ENCODE data around the gene PDE4B.

Gene PDE4B

DNA sequence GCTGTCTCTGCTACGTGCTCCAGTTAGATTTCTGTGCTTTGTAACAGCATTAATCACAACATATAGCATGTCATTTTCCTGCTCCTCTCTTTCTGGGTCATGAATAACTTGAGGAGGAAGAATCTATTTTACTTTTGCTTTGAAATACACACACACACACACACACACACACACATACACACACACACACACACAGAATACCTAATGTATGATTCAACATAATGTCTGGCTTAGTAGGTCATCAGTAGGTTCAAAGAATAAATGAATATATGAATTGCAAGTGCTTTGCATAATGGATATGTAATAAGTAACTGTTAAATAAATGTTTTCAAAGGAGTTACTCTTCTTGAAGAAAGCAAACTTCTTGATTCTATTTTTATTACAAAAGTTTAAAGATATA is 249.0 kb downstream of the PDE4B start:
- H3K36me3 ChIP-seq (replicated peaks), result no peaks in the 10 kb centered on the region
- no peak for TF ChIP-seq CTCF (IDR thresholded peaks at IDR 0.05; ENCODE audit: low read depth, low read length, missing control alignments)
- DNase-seq, result no peak
- H3K4me3 ChIP-seq (ENCODE audit: low read depth, low read length), result no peak overlapping the region
- no peaks in the 10 kb centered on the region for H3K27me3 ChIP-seq (replicated peaks)
- no peak overlapping the region for H3K27ac ChIP-seq
- in situ Hi-C loops (cut with HindIII; ENCODE audit: low pct_ligation_motif_present, low sequenced_read_pairs), result no loop called here

- no peaks in the 10 kb centered on the region for H3K36me3 ChIP-seq (replicated peaks)
- H3K27ac ChIP-seq, result no peak overlapping the region
- in situ Hi-C loops (cut with HindIII; ENCODE audit: low pct_ligation_motif_present, low sequenced_read_pairs), result no loop called here
- no peak for TF ChIP-seq CTCF (IDR thresholded peaks at IDR 0.05; ENCODE audit: low read depth, low read length, missing control alignments)
- no peak for DNase-seq
- no peak overlapping the region for H3K4me3 ChIP-seq (ENCODE audit: low read depth, low read length)
- no peaks in the 10 kb centered on the region for H3K27me3 ChIP-seq (replicated peaks)
These were observed 250.5 kb downstream of the PDE4B start for GRCh38 chr1:66043186-66043585.

DNA sequence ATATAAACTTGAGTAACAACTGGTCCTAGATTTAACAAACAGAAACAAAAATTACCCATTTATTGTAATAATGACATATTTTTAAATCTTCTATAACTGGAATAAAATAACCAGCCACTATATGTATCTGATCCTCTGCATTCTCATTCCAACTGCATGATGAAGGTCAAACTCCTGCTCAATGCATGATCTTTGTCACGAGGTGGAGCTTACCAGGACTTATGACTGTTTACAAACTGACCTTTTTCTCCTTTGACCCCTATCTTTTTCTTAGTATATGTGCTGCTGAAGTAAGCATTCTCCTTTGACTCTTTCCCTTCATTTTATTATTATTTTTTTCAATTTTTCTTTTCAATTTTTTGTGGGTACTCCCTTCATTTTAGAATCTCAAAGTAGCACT is 252.2 kb downstream of the PDE4B start:
- TF ChIP-seq CTCF (IDR thresholded peaks at IDR 0.05; ENCODE audit: low read depth, low read length, missing control alignments), result no peak
- DNase-seq, result no peak
- in situ Hi-C loops (cut with HindIII; ENCODE audit: low pct_ligation_motif_present, low sequenced_read_pairs), result no loop called here
- Histone ChIP-seq H3K4me3 (ENCODE audit: low read depth, low read length) (no peak overlapping the region), H3K27me3 (replicated peaks) (no peaks in the 10 kb centered on the region), H3K36me3 (replicated peaks) (no peaks in the 10 kb centered on the region), H3K27ac (no peak overlapping the region)

- H3K36me3 ChIP-seq (replicated peaks), result no peaks in the 10 kb centered on the region
- DNase-seq, result no peak
- H3K27me3 ChIP-seq (replicated peaks), result no peaks in the 10 kb centered on the region
- H3K27ac ChIP-seq, result no peak overlapping the region
- no peak for TF ChIP-seq CTCF (IDR thresholded peaks at IDR 0.05; ENCODE audit: low read depth, low read length, missing control alignments)
- H3K4me3 ChIP-seq (ENCODE audit: low read depth, low read length), result no peak overlapping the region
- in situ Hi-C loops (cut with HindIII; ENCODE audit: low pct_ligation_motif_present, low sequenced_read_pairs), result no loop called here
These were observed 253.7 kb downstream of the PDE4B start for GRCh38 chr1:66046415-66046814.

- in situ Hi-C loops (cut with HindIII; ENCODE audit: low pct_ligation_motif_present, low sequenced_read_pairs), result no loop called here
- Histone ChIP-seq H3K4me3 (ENCODE audit: low read depth, low read length) (no peak overlapping the region), H3K27me3 (replicated peaks) (no peaks in the 10 kb centered on the region), H3K36me3 (replicated peaks) (no peaks in the 10 kb centered on the region), H3K27ac (no peak overlapping the region)
- DNase-seq, result no peak
- TF ChIP-seq CTCF (IDR thresholded peaks at IDR 0.05; ENCODE audit: low read depth, low read length, missing control alignments), result no peak
These were observed 255.3 kb downstream of the PDE4B start for GRCh38 chr1:66048011-66048410.

DNA sequence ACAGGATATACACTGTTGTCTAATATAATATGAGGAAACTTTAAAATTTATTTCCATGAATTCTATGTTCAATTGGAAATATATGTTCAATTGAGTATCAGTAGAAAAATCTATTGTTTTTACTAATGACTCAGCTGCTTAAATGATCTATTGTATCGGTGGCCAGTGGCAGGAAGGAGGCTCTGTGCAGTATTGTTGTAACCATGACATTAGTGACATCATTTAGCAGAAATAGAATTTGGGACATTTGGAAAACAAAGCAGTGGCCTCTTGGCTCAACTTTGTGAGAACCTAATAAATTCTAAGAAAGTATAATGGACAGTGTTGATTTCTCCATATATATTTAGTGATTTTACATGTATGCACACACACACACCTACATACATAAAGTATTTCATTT is 257.4 kb downstream of the PDE4B start:
- no peak for TF ChIP-seq CTCF (IDR thresholded peaks at IDR 0.05; ENCODE audit: low read depth, low read length, missing control alignments)
- in situ Hi-C loops (cut with HindIII; ENCODE audit: low pct_ligation_motif_present, low sequenced_read_pairs), result no loop called here
- no peak overlapping the region for H3K27ac ChIP-seq

More for the DNA sequence above, 257.4 kb downstream of the PDE4B start:
- H3K36me3 ChIP-seq (replicated peaks), result no peaks in the 10 kb centered on the region
- H3K27me3 ChIP-seq (replicated peaks), result no peaks in the 10 kb centered on the region
- no peak for DNase-seq
- no peak overlapping the region for H3K4me3 ChIP-seq (ENCODE audit: low read depth, low read length)
